Skin of body (tissue), 2 donors: Measurements from ENCODE around the gene SLC7A1. TPM values are rescaled to one million over a fixed set of nuclear protein-coding genes. Genes with fewer than 3 reads are reported as not detected.
A peak's percentile ranks its signal among the peaks of the same experiment; 100 is the strongest.

Experiments
- DNase-seq: peaks from one replicate; lab custom pipeline; 2025; lab: John Stamatoyannopoulos, UW
- total RNA-seq: library from RNA; depleted of rRNA; stranded (reverse); fragments of >200 nt; gene quantifications from one replicate; pipeline ENCODE4 v1.2.3, GENCODE V29; 2014

SLC7A1 gene
- total RNA-seq, 1 donor from 2014 or later = 19.6 TPM

GRCh38 chr13:29583073-29583785 lies 12.3 kb downstream of the SLC7A1 start:
- no peak for DNase-seq

- no peak for DNase-seq
These were observed 13.3 kb downstream of the SLC7A1 start for GRCh38 chr13:29582171-29582570.

- no peak for DNase-seq
These were observed 13.8 kb downstream of the SLC7A1 start for GRCh38 chr13:29581666-29582065.

- DNase-seq = no peak
These were observed 16.4 kb downstream of the SLC7A1 start for GRCh38 chr13:29579094-29579493.

GRCh38 chr13:29578300-29579085 lies 17.0 kb downstream of the SLC7A1 start:
- no peak for DNase-seq

- DNase-seq = no peak
These were observed 18.1 kb downstream of the SLC7A1 start for GRCh38 chr13:29577136-29578051.

- no peak for DNase-seq
These were observed 18.9 kb downstream of the SLC7A1 start for GRCh38 chr13:29576581-29576980.

GRCh38 chr13:29575098-29575497 lies 20.4 kb downstream of the SLC7A1 start:
- no peak for DNase-seq

GRCh38 chr13:29573190-29573589 lies 22.3 kb downstream of the SLC7A1 start:
- DNase-seq = peak; percentile 23

GRCh38 chr13:29572575-29572974 lies 22.9 kb downstream of the SLC7A1 start:
- no peak for DNase-seq

- DNase-seq = no peak
These were observed 23.5 kb downstream of the SLC7A1 start for GRCh38 chr13:29571876-29572570.

- no peak for DNase-seq
These were observed 25.3 kb downstream of the SLC7A1 start for GRCh38 chr13:29570051-29570654.

GRCh38 chr13:29569253-29570050 lies 26.0 kb downstream of the SLC7A1 start:
- no peak for DNase-seq

GRCh38 chr13:29568731-29569130 lies 26.8 kb downstream of the SLC7A1 start:
- DNase-seq = no peak

GRCh38 chr13:29567411-29567810 lies 28.1 kb downstream of the SLC7A1 start:
- no peak for DNase-seq

GRCh38 chr13:29566206-29566605 lies 29.3 kb downstream of the SLC7A1 start:
- no peak for DNase-seq

GRCh38 chr13:29564818-29565217 lies 30.7 kb downstream of the SLC7A1 start:
- no peak for DNase-seq

- no peak for DNase-seq
These were observed 31.1 kb downstream of the SLC7A1 start for GRCh38 chr13:29564373-29564772.

GRCh38 chr13:29563941-29564340 lies 31.5 kb downstream of the SLC7A1 start:
- no peak for DNase-seq
